Measurements from ENCODE around the gene RBMS1.

The RBMS1 gene

DNA sequence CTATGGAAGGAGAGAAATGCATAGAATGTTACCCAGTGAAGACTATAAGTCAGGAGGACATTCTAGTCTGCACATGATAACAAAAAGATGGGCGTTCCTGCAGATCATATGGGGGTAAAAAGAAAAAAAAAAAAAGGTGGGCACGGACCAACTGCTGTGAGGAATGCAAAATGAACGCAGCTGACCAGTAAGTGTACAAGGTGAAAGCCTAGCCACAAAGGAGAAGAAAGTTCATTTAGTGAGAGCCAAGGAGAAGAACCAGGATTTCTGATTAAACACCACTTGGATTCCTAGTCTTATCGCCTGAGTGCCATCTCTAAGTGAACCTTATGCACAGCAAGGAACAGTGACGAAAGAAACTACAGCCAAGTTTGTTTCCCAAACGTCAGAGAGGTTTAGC, 26.5 kb downstream of the RBMS1 start:
- H2AFZ ChIP-seq (ENCODE audit: low read length): no peak overlapping the region
- no peaks in the 10 kb centered on the region for H3K9me3 ChIP-seq (ENCODE audit: insufficient read depth, low read depth, low read length)
- H3F3A ChIP-seq (ENCODE audit: low read depth): no peaks in the 10 kb centered on the region
- no peaks in the 10 kb centered on the region for H3K36me3 ChIP-seq (ENCODE audit: insufficient read depth, low read length)
- no peaks in the 10 kb centered on the region for H4K20me1 ChIP-seq (ENCODE audit: insufficient read depth, low read length, poor library complexity, severe bottlenecking)
- peaks cover 47% of the 10 kb centered on the region; the same call in 1 of the 2 replicates for H3K79me2 ChIP-seq (ENCODE audit: insufficient read depth, low read length)
- H3K9ac ChIP-seq (ENCODE audit: low read depth, low read length, poor library complexity, severe bottlenecking): no peak overlapping the region
- no peaks in the 10 kb centered on the region for H3K27me3 ChIP-seq (ENCODE audit: insufficient read depth, low read length, poor library complexity, severe bottlenecking)
- no peak overlapping the region for H3K4me3 ChIP-seq (ENCODE audit: low read length, poor library complexity, severe bottlenecking)
- H3K4me2 ChIP-seq (ENCODE audit: low read depth, low read length, poor library complexity, severe bottlenecking): no peak overlapping the region
- H3K4me1 ChIP-seq (ENCODE audit: insufficient read depth, low read length, poor library complexity, severe bottlenecking): peaks cover 16% of the 10 kb centered on the region
- TF ChIP-seq, protein P1, sequence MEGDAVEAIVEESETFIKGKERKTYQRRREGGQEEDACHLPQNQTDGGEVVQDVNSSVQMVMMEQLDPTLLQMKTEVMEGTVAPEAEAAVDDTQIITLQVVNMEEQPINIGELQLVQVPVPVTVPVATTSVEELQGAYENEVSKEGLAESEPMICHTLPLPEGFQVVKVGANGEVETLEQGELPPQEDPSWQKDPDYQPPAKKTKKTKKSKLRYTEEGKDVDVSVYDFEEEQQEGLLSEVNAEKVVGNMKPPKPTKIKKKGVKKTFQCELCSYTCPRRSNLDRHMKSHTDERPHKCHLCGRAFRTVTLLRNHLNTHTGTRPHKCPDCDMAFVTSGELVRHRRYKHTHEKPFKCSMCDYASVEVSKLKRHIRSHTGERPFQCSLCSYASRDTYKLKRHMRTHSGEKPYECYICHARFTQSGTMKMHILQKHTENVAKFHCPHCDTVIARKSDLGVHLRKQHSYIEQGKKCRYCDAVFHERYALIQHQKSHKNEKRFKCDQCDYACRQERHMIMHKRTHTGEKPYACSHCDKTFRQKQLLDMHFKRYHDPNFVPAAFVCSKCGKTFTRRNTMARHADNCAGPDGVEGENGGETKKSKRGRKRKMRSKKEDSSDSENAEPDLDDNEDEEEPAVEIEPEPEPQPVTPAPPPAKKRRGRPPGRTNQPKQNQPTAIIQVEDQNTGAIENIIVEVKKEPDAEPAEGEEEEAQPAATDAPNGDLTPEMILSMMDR (conservative IDR thresholded peaks at IDR 0.05; ENCODE audit: low read length): no peak
- no peak for TF ChIP-seq EZH2phosphoT487 (IDR thresholded peaks at IDR 0.05; ENCODE audit: borderline replicate concordance)
- H3K9me2 ChIP-seq (replicated peaks; ENCODE audit: low read depth, low read length): no peaks in the 10 kb centered on the region

DNA sequence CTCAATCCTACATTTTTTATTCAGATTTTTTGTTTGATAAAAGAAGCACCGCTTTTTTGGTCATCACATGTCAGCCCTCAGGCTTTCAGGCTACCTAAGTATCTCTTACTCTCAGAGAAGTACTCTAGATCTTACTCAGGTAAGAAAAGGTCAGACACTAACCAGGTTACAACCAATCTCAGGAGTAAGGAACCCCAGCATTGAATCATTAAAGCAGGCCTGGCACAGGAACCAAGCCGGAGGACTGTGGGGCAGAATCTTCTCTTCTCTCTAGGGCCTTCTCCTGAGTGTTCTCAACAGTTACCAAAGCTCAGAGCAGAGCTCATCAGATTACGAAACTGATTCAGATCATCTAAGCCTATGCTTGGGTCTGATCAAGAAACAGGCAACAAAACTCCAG, 28.2 kb downstream of the RBMS1 start:
- TF ChIP-seq, protein P1 (conservative IDR thresholded peaks at IDR 0.05; ENCODE audit: low read length): no peak
- TF ChIP-seq EZH2phosphoT487 (IDR thresholded peaks at IDR 0.05; ENCODE audit: borderline replicate concordance): no peak

DNA sequence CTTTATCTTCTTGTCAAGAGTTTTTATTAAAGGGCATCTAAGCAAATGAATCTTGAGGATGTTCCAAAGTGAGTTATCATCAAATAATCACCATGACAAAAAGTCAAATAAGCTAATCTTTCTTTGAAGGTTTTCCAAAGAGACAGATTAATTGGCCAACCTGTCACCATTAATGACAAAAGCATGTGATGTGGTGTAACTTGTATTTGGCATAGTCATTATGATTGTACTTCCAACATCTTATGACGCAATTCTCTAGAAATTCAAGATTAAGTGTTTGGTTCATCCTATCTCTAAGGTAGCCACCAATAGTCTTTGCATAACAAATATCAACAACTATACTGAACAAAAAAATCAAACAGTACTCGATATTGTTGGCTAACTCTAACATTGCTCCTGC, 28.6 kb downstream of the RBMS1 start:
- Histone ChIP-seq H2AFZ (ENCODE audit: low read length) (no peak overlapping the region), H3K36me3 (ENCODE audit: insufficient read depth, low read length) (no peaks in the 10 kb centered on the region), H4K20me1 (ENCODE audit: insufficient read depth, low read length, poor library complexity, severe bottlenecking) (no peaks in the 10 kb centered on the region), H3K4me2 (ENCODE audit: low read depth, low read length, poor library complexity, severe bottlenecking) (no peak overlapping the region), H3K27me3 (ENCODE audit: insufficient read depth, low read length, poor library complexity, severe bottlenecking) (no peaks in the 10 kb centered on the region), H3K9me2 (replicated peaks; ENCODE audit: low read depth, low read length) (no peaks in the 10 kb centered on the region), H3K9ac (ENCODE audit: low read depth, low read length, poor library complexity, severe bottlenecking) (no peak overlapping the region), H3F3A (ENCODE audit: low read depth) (no peaks in the 10 kb centered on the region), H3K79me2 (ENCODE audit: insufficient read depth, low read length) (peaks cover 48% of the 10 kb centered on the region; the same call in 1 of the 2 replicates), H3K4me3 (ENCODE audit: low read length, poor library complexity, severe bottlenecking) (no peak overlapping the region), H3K4me1 (ENCODE audit: insufficient read depth, low read length, poor library complexity, severe bottlenecking) (peaks cover 5% of the 10 kb centered on the region), H3K9me3 (ENCODE audit: insufficient read depth, low read depth, low read length) (no peaks in the 10 kb centered on the region)
- TF ChIP-seq, protein P1 (conservative IDR thresholded peaks at IDR 0.05; ENCODE audit: low read length): no peak
- no peak for TF ChIP-seq EZH2phosphoT487 (IDR thresholded peaks at IDR 0.05; ENCODE audit: borderline replicate concordance)

More for the DNA sequence above, 28.2 kb downstream of the RBMS1 start:
- Histone ChIP-seq H3F3A (ENCODE audit: low read depth) (no peaks in the 10 kb centered on the region), H3K9ac (ENCODE audit: low read depth, low read length, poor library complexity, severe bottlenecking) (no peak overlapping the region), H3K4me3 (ENCODE audit: low read length, poor library complexity, severe bottlenecking) (no peak overlapping the region), H3K27me3 (ENCODE audit: insufficient read depth, low read length, poor library complexity, severe bottlenecking) (no peaks in the 10 kb centered on the region), H3K79me2 (ENCODE audit: insufficient read depth, low read length) (peaks cover 47% of the 10 kb centered on the region; the same call in 1 of the 2 replicates), H3K4me2 (ENCODE audit: low read depth, low read length, poor library complexity, severe bottlenecking) (no peak overlapping the region), H3K4me1 (ENCODE audit: insufficient read depth, low read length, poor library complexity, severe bottlenecking) (peaks cover 6% of the 10 kb centered on the region), H4K20me1 (ENCODE audit: insufficient read depth, low read length, poor library complexity, severe bottlenecking) (no peaks in the 10 kb centered on the region), H3K9me3 (ENCODE audit: insufficient read depth, low read depth, low read length) (no peaks in the 10 kb centered on the region), H3K9me2 (replicated peaks; ENCODE audit: low read depth, low read length) (no peaks in the 10 kb centered on the region), H2AFZ (ENCODE audit: low read length) (no peak overlapping the region), H3K36me3 (ENCODE audit: insufficient read depth, low read length) (no peaks in the 10 kb centered on the region)
